ENCODE measurements around the gene UBE2V1. TPM values are rescaled to one million over a fixed set of nuclear protein-coding genes. Genes with fewer than 3 reads are reported as not detected.

UBE2V1 gene
- total and polyA plus RNA-seq, 12 donors: 61.9 to 113 (median 88.6) TPM

DNA sequence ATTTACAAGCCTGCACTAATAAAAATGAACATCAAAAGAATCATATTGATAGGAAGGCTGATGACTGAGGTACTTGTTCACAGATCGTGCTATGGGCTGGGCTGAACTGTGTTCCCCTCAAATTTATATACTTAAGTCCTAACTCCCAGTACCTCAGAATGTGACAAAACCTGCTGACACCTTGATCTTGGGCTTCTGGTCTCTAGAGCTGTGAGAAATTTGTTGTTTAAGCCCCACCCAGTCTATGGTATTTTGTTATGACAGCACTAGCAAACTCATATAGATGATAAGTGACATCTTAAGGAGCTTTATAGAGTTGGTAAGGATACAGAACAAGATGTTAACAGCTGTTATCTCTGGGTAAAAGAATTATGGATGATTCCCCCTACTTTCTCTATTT, 13.8 kb downstream of the UBE2V1 start:
- no peak for ATAC-seq
- DNase-seq: no peak
- Histone ChIP-seq H3K4me3 (no peak overlapping the region), H3K9me3 (no peaks in the 10 kb centered on the region), H3K36me3 (peaks cover 0 to 43% (median 13%) of the 10 kb centered on the region in 9 donors), H3K4me1 (peaks cover 2 to 81% (median 56%) of the 10 kb centered on the region in 9 donors), H3K27ac (peak overlapping the region in 7 of 10 donors; percentile 42 to 77 (median 61)), H3K27me3 (no peaks in the 10 kb centered on the region)
- WGBS, 2 donors: 42 to 47% methylated on average over 1 of the region's 1 CpG
- intact Hi-C loops (cut with DNase I): no loop called here
- TF ChIP-seq CTCF (IDR thresholded peaks at IDR 0.05): no peak

DNA sequence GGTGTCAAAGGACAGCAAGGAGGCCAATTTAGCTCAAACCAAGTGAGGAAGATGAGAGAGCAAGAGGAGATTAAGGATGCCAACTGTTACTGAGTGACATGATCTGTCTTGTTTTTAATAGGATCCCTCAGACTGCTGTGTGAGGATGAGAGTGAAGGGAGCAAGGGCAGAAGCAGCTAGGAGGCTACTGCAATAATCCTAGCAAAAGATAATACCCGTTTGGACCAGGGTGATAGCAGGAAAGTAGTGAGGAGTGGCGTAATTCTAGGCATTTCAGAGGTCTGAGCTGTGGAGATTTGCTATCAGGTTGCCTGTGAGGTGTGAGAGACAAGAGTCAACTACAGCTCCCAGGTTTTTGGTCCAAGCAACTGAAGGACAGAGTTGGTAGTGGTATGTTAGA, 14.7 kb downstream of the UBE2V1 start:
- Histone ChIP-seq H3K36me3 (peaks cover 0 to 49% (median 13%) of the 10 kb centered on the region in 9 donors), H3K27ac (peak overlapping the region in 7 of 10 donors; percentile 11 to 77 (median 44)), H3K4me1 (peaks cover 2 to 80% (median 56%) of the 10 kb centered on the region in 9 donors), H3K9me3 (no peaks in the 10 kb centered on the region), H3K4me3 (no peak overlapping the region), H3K27me3 (no peaks in the 10 kb centered on the region)
- ATAC-seq (peak in 2 of 8 donors; percentile 22 to 32), DNase-seq (no peak)
- intact Hi-C loops (cut with DNase I): no loop called here
- 49 to 58% methylated on average over 2 of the region's 2 CpGs for WGBS, 2 donors
- no peak for TF ChIP-seq CTCF (IDR thresholded peaks at IDR 0.05)

- no peak for TF ChIP-seq CTCF (IDR thresholded peaks at IDR 0.05)
- 92 to 93% methylated on average over 4 of the region's 4 CpGs for WGBS, 2 donors
- Histone ChIP-seq H3K27me3 (no peaks in the 10 kb centered on the region), H3K36me3 (peaks cover 0 to 54% (median 13%) of the 10 kb centered on the region in 9 donors), H3K9me3 (no peaks in the 10 kb centered on the region), H3K4me1 (peaks cover 2 to 82% (median 56%) of the 10 kb centered on the region in 9 donors), H3K4me3 (no peak overlapping the region), H3K27ac (peak overlapping the region in 7 of 10 donors; percentile 11 to 77 (median 44))
- ATAC-seq (no peak), DNase-seq (no peak)
- intact Hi-C loops (cut with DNase I): no loop called here
These were observed 15.1 kb downstream of the UBE2V1 start for GRCh38 chr20:50097843-50098242.

DNA sequence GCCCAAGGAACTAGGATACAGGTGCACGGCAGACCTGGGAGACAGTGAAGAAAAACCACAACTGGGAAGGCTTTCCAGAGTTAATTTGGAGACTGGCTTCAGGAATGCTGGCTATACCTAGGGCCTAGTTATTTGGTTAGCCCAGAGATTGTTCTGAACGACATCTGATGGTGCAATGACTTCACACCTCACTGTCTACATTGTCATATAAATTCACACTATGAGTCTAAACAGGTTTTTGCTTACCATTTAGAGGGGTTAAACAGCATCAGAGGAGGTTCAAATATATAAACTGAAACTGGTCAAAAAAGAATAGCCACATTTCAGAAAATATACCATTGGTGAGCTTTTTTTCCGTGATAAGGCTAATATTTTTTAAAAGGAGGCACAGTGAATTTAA, 16.7 kb downstream of the UBE2V1 start:
- intact Hi-C loops (cut with DNase I): no loop called here

More for the DNA sequence above, 16.7 kb downstream of the UBE2V1 start:
- peaks cover 2 to 77% (median 55%) of the 10 kb centered on the region in 9 donors for H3K4me1 ChIP-seq
- WGBS, 2 donors: 84 to 91% methylated on average over 3 of the region's 3 CpGs
- no peak for DNase-seq
- H3K27me3 ChIP-seq: no peaks in the 10 kb centered on the region
- ATAC-seq: no peak
- H3K4me3 ChIP-seq: no peak overlapping the region
- H3K9me3 ChIP-seq: no peaks in the 10 kb centered on the region
- H3K36me3 ChIP-seq: peaks cover 0 to 70% (median 13%) of the 10 kb centered on the region in 9 donors
- TF ChIP-seq CTCF (IDR thresholded peaks at IDR 0.05): no peak
- peak overlapping the region in 1 of 10 donors; percentile 7 for H3K27ac ChIP-seq

Measured in heart right ventricle (tissue), 16 donors.